Lung (tissue), 12 donors: Measurements from ENCODE around the gene SDR42E2. TPM values are rescaled to one million over a fixed set of nuclear protein-coding genes. Genes with fewer than 3 reads are reported as not detected.

Experiments
- ATAC-seq: fragments of 200-7000 bp; cut with Tn5 transposase; one replicate; pipeline ENCODE4 v1.9.1; 2020; ENCODE audit warnings: moderate number of reproducible peaks; ENCODE audit not compliant: insufficient read depth, low FRiP score
- DNase-seq, 3 donors: peaks; one replicate each; pipeline ENCODE4 v3.0.0-alpha.2; 2013 to 2017
- H3K27ac ChIP-seq, 2 donors: one replicate each; pipeline ENCODE4 v1.5.1; 2013; ENCODE audit warnings: mild to moderate bottlenecking in 2 of 2, moderate library complexity in 2 of 2, control low read depth in 1 of 2, inconsistent platforms in 1 of 2, low read depth in 1 of 2, low read length in 1 of 2
- H3K27me3 ChIP-seq, 3 donors: one replicate each; pipeline ENCODE4 v1.5.1; 2013; ENCODE audit warnings: low read length in 2 of 3; ENCODE audit not compliant: control insufficient read depth in 3 of 3, insufficient read depth in 3 of 3
- H3K36me3 ChIP-seq, 4 donors: one replicate each; pipeline ENCODE4 v1.5.1; 2013; ENCODE audit warnings: low read length in 4 of 4, mild to moderate bottlenecking in 1 of 4, moderate library complexity in 1 of 4; ENCODE audit not compliant: control insufficient read depth in 4 of 4, insufficient read depth in 4 of 4
- H3K4me1 ChIP-seq, 5 donors: one replicate each; pipeline ENCODE4 v1.5.1; 2013; ENCODE audit warnings: low read length in 5 of 5, mild to moderate bottlenecking in 2 of 5, moderate library complexity in 1 of 5; ENCODE audit not compliant: control insufficient read depth in 5 of 5, insufficient read depth in 5 of 5
- H3K4me3 ChIP-seq: one replicate; pipeline ENCODE4 v1.5.1; 2013; ENCODE audit warnings: mild to moderate bottlenecking, control low read depth, moderate library complexity
- H3K9ac ChIP-seq, 2 donors: one replicate each; pipeline ENCODE4 v1.5.1; 2013; ENCODE audit warnings: low read length in 2 of 2, control low read depth in 1 of 2; ENCODE audit not compliant: insufficient read depth in 1 of 2
- H3K9me3 ChIP-seq, 4 donors: one replicate each; pipeline ENCODE4 v1.5.1; 2013; ENCODE audit warnings: low read length in 3 of 4, mild to moderate bottlenecking in 1 of 4, moderate library complexity in 1 of 4; ENCODE audit not compliant: control insufficient read depth in 4 of 4, insufficient read depth in 3 of 4
- WGBS, 2 donors: extraction: QIAGEN DNeasy Blood & Tissue Kit; methylation state at CpG; one replicate each; pipeline ENCODE4 v1.1.7; 2013; 5-methylcytosine and 5-hydroxymethylcytosine counted together
- polyA plus RNA-seq, 2 donors: library from polyadenylated mRNA; stranded (reverse); fragments of 200-250 nt; gene quantifications; one replicate each; pipeline ENCODE4 v1.2.1, GENCODE V29; 2013
- total RNA-seq, 2 donors: library from RNA; depleted of rRNA in 1 of 2; stranded (reverse); fragments of >200 nt in 1 of 2; gene quantifications; one replicate each; pipeline ENCODE4 v1.2.1, GENCODE V29; 2014 to 2021
- TF ChIP-seq, protein P1 (sequence below): IDR thresholded peaks from 2 replicates; pipeline ENCODE4 v1.5.1; 2012; ENCODE audit warnings: mild to moderate bottlenecking; ENCODE audit errors: control extremely low read depth, extremely low read depth
- donor health status: control.
- donor health status: control.
- donor health status: Bipolar disorder and iron deficiency.
- donor health status: healthy.
- donor health status: DM: yes; HTN: yes; CAD: no.

The SDR42E2 gene
- total and polyA plus RNA-seq, 4 donors = 0.10 to 0.64 (median 0.11) TPM; not detected in 1

DNA sequence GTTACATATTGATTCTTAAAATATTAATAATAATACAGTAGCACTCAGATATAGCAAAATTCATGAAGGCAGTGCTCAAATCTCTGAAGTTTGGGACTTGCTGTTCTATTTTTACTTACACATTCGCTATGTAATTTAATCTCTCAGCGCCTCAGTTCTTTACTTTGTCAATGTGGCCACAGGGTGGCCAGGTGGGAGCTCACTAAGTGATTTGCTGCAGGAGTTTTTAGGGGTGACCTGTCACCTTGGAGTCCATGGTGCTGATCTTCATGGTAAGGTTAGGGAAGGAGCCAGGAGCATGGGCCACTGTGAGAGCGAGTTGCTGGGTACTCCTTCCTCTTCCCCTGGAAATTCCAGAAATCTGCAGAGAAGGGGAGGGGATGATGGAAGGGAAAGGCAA is 41.9 kb upstream of the SDR42E2 start:
- ATAC-seq = no peak
- H3K4me3 ChIP-seq = no peak overlapping the region
- TF ChIP-seq, protein P1, sequence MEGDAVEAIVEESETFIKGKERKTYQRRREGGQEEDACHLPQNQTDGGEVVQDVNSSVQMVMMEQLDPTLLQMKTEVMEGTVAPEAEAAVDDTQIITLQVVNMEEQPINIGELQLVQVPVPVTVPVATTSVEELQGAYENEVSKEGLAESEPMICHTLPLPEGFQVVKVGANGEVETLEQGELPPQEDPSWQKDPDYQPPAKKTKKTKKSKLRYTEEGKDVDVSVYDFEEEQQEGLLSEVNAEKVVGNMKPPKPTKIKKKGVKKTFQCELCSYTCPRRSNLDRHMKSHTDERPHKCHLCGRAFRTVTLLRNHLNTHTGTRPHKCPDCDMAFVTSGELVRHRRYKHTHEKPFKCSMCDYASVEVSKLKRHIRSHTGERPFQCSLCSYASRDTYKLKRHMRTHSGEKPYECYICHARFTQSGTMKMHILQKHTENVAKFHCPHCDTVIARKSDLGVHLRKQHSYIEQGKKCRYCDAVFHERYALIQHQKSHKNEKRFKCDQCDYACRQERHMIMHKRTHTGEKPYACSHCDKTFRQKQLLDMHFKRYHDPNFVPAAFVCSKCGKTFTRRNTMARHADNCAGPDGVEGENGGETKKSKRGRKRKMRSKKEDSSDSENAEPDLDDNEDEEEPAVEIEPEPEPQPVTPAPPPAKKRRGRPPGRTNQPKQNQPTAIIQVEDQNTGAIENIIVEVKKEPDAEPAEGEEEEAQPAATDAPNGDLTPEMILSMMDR = no peak
- H3K27ac ChIP-seq = no peak overlapping the region
- no peaks in the 10 kb centered on the region for H3K9me3 ChIP-seq
- no peaks in the 10 kb centered on the region for H3K36me3 ChIP-seq
- 84 to 87% methylated on average over 3 of the region's 3 CpGs for WGBS, 2 donors
- H3K27me3 ChIP-seq = no peaks in the 10 kb centered on the region
- H3K9ac ChIP-seq = no peak overlapping the region
- DNase-seq = no peak
- H3K4me1 ChIP-seq = no peaks in the 10 kb centered on the region

- DNase-seq (no peak), ATAC-seq (no peak)
- H3K27me3 ChIP-seq = no peaks in the 10 kb centered on the region
- TF ChIP-seq, protein P1 = no peak
- no peak overlapping the region for H3K9ac ChIP-seq
- H3K9me3 ChIP-seq = no peaks in the 10 kb centered on the region
- H3K4me1 ChIP-seq = no peaks in the 10 kb centered on the region
- H3K27ac ChIP-seq = no peak overlapping the region
- H3K36me3 ChIP-seq = no peaks in the 10 kb centered on the region
- H3K4me3 ChIP-seq = no peak overlapping the region
Measured at GRCh38 chr16:22122239-22122638, 40.1 kb upstream of the SDR42E2 start.

DNA sequence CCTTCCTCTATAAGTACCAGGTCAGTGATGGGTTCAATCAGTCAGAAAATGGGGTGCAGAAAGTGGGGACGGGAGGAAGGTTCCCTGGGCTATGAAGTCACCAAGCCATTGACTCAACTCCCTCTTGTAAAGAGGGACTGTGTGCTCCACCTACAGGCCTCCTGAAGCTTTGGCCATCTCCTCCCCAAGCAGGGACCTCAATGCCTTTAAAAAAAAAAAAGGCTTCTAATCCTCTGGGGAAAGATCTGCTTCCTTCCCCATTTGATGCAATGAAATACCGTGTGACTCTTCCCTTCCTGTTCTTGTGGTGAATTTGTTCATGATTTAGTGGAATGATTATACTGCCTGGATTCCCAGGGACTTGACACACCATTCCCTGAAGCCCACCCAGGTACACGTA is 39.2 kb upstream of the SDR42E2 start:
- Histone ChIP-seq H3K27ac (no peak overlapping the region), H3K4me3 (no peak overlapping the region), H3K4me1 (no peaks in the 10 kb centered on the region), H3K9ac (no peak overlapping the region), H3K9me3 (peaks cover 0 to 1% (median 0%) of the 10 kb centered on the region in 4 donors), H3K27me3 (no peaks in the 10 kb centered on the region), H3K36me3 (no peaks in the 10 kb centered on the region)
- TF ChIP-seq, protein P1 = no peak
- 31 to 41% methylated on average over 3 of the region's 3 CpGs for whole genome bisulfite sequencing, 2 donors
- no peak for ATAC-seq
- no peak for DNase-seq

- H3K4me3 ChIP-seq = no peak overlapping the region
- peaks cover 0 to 1% (median 0%) of the 10 kb centered on the region in 4 donors for H3K9me3 ChIP-seq
- no peaks in the 10 kb centered on the region for H3K27me3 ChIP-seq
- no peak overlapping the region for H3K9ac ChIP-seq
- DNase-seq (no peak), ATAC-seq (no peak)
- TF ChIP-seq, protein P1 = no peak
- H3K27ac ChIP-seq = no peak overlapping the region
- H3K4me1 ChIP-seq = no peaks in the 10 kb centered on the region
- H3K36me3 ChIP-seq = no peaks in the 10 kb centered on the region
- WGBS, 2 donors = 97 to 99% methylated on average over 7 of the region's 7 CpGs
Measured at GRCh38 chr16:22123759-22124490, 38.4 kb upstream of the SDR42E2 start.
